Measurements from ENCODE around the gene PHRF1.
A peak's percentile ranks its signal among the peaks of the same experiment; 100 is the strongest.

PHRF1 gene

GRCh38 chr11:539971-540481 lies 36.2 kb upstream of the PHRF1 start:
- no peak for DNase-seq

GRCh38 chr11:540583-541432 lies 35.5 kb upstream of the PHRF1 start:
- no peak for DNase-seq

DNA sequence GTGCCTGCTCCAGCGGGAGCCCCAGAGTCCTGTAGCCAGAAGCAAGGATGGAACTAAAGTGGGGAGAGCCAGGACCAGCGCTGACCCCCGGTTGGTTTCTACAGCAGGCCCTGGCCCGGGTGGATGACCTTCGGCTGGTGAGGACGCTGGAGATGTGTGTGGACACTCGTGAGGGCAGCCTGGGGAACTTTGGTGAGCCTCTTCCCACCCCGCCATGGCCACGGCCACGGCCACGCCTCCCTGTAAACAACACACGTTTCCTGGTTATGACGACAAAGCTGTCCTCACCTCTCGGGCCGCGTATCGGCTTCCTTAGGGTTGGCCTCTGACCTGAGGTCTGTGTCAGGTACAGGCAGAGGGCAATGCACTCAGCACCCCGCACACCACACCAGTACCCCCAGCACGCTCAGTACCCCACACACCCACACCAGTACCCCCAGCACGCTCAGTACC lies 34.8 kb upstream of the PHRF1 start:
- DNase-seq = no peak

- DNase-seq = no peak
Observed at GRCh38 chr11:544817-545166, 31.5 kb upstream of the PHRF1 start.

- no peak for DNase-seq
Observed at GRCh38 chr11:545171-545570, 31.1 kb upstream of the PHRF1 start.

DNA sequence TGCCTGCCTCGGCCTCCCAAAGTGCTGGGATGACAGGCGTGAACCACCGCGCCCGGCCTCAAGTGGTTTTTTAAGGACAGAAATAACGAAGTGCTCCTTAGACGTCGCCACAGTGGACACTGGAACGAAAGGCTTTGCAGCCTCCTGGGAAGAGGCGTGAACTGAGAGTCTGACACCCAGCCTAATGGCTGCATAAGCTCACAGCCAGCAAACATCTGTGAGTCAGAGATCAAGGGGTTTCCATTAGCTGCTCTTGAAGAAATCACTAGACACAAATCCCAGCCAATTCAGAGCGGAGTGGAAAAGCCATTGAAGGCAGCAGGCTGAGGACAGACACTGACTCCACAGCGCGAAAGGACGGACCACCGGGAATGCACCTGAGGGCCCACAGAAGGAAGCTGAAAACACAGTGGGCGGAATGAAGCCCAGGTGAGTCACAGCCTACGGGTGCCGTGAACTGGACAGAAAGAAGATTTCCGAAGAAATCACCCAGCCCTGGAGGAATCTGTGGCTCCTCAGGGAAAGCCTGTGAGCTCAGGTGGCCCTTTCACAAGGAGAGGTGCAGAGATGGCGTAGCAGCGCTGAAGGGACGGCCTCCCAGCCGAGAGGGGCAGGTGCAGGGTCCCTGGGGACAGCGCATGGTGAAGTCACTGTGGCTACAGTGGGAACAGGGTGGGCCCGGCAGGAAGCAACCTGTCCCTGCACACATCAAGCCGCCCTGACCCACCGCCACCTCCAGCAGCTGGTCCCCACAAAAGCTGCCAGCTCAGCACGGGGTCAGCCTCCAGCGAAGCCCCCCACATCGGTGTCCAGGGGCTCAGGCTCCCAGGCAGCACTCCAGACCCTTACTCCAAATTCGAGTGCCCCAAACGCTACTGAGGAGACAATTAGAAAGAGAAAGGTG lies 27.3 kb upstream of the PHRF1 start:
- DNase-seq = no peak

- no peak for DNase-seq
Observed at GRCh38 chr11:550021-550745, 26.1 kb upstream of the PHRF1 start.

GRCh38 chr11:550746-551085 lies 25.6 kb upstream of the PHRF1 start:
- no peak for DNase-seq

DNA sequence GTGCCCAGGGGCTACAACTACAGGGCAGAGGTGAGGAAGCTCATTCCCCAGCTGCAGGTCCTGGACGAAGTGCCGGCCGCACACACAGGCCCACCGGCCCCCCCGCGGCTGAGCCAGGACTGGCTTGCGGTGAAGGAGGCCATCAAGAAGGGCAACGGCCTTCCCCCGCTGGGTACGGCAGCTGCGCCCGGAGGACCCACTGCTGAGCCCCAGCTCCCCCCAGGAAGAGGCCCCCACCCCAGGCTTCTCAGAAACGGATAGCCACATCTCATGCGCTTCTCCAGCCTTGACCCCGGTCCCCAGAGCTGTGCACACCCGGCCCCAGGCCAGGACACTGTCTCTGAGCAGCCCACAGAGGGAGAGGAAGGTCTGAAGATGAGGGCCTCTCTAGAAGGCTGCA lies 25.1 kb upstream of the PHRF1 start:
- DNase-seq = no peak

GRCh38 chr11:551596-551995 lies 24.7 kb upstream of the PHRF1 start:
- no peak for DNase-seq

DNA sequence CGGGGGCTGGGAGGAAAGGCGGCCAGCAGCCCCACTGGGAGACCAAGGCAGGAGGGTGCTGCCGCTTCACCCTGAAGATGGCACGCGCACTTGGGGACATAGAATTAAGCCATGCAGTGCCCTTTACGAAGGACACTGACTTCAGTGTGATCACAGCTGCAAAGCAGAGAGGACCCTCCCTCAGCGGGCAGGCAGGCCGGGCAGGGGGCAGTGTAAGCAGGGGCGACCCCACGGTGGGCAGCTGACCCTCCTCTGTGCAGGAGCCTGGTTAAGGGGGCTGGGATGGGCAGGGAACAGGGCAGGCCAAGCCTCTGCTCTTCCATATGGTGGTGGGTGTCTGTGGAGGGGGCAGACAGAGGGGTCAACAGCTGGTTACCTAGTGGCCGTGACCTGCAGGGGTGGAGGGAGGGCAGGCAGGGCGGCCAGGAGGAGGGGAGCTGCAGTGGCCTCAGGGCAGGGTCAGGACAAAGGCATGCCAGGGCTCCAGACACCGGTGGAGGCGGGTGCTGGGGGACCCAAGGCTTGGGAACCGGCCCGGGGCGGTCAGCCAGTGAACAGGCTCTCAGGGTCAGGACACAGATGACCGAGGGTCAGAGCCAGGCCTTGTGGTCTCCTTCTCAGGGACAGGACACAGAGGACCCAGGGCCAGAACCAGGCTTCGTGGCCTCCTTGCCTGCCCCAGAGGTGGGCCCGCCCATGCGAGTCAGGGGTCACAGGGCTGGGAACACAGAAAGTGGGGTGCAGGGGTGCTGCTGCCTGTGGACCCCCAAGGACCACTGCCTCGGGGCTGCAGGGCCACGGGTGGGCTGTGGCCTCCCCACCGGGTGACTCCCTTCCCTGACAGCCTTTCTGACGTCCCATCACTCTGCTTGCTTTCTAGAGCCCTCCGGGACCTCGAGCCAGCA lies 22.9 kb upstream of the PHRF1 start:
- no peak for DNase-seq

- DNase-seq = no peak
Observed at GRCh38 chr11:553988-554340, 22.3 kb upstream of the PHRF1 start.

GRCh38 chr11:554428-555226 lies 21.6 kb upstream of the PHRF1 start:
- DNase-seq = peak; percentile 40

- DNase-seq = peak; percentile 40
Observed at GRCh38 chr11:555227-555779, 21.0 kb upstream of the PHRF1 start.

DNA sequence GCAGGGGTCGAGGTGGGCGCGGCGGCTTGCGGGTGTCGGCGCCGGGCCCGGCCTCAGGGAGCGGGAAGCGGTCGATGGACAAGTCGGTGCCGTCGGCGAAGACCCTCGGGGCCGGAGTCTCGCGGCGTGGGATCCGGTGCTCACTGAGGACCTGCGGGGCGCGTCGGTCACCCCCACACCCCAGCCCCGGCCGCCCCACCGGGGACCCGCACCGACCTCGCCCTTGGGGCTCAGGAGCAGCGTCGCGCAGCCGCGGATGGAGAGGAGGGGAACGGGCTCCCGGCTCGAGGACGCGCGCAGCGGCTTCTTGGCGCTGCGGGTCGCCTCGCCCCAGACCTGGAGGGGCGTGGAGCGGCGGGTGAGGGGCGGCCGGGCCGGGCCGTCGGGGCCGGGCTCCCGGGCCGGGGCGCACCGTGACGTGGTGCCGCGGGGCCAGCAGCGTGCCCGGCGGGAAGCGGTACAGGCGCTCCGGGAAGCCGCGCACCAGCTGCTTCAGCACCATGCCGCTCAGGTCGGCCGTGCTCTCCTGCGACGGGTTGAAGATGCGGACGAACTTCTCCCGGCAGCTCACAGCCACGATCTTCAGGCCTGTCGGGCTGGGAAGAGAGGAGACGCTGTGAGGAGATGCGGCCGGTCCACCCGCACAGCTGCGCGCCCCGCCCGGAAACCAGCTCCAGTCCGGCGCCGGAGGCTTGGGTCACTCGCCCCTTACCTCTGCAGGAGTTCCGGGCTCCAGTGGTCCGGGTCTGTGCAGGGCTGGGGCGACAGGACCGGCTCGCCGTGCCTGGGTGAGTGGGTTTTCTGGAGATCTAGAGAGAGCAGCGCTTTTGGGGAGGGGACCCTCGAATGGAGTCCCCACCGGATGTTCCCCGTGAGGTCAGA lies 20.2 kb upstream of the PHRF1 start:
- no peak for DNase-seq

DNA sequence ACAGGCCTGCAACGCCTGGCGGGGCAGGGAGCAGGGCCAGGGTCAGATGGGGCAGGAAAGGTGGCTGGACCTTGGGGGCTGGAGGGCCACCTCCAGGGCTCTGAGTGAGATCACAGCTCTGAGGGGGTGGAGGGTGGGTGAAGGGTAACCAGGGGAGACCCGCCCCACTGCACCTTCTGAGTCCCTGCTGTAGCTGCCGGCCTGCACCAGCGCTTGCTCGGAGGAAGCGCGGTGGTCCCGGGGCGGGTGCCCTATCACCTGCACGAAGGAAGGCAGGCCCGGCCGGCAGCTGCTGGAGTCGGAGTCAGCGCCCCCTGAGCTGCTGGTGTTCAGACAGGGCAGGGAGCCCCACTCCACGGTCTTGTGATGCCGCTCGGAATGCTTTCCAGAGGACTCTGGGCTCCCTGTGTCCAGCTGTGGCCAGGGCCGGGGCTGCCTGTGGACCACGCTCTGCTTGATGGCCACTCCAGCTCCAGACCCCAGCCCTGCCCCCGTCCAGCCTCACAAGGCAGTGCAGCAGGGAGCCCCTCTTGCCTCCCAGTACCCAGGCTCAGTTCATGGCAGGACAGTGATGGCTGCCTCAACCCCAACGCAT lies 19.5 kb upstream of the PHRF1 start:
- no peak for DNase-seq

GRCh38 chr11:557328-558132 lies 18.7 kb upstream of the PHRF1 start:
- DNase-seq = no peak

DNA sequence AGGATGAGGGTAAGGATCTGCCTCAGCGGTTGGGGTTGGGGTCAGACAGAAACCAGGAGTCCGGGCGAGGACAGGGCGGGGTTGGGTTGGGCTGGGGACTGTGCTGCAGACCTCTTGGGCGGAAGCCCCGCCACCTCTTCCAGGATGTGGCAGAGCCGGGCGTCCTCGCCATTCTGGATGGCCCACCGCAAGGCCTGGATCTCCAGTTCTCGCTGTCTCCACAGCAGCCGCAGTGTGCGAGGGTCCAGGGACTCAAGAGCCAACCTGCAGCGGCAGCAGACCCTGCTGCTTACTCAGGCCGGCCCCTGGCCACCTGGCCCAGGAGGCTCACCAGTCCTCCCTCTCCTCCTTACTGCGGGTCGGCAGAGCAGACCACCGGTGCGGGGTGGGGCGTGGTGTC lies 17.8 kb upstream of the PHRF1 start:
- DNase-seq = no peak
